Endothelial cell of umbilical vein (primary cell): ENCODE data around the gene PIGQ. TPM values are rescaled to one million over a fixed set of nuclear protein-coding genes. Genes with fewer than 3 reads are reported as not detected.

ENCODE experiments used
- BruUV-seq: library from RNA; stranded (reverse); fragments of 400-500 nt; replicated peaks from 2 replicates; lab custom pipeline; 2021; lab: Mats Ljungman, UMichigan
- CTCF ChIA-PET: fragments of 300-600, 350-600 bp; sonication (Branson Sonifier 250); formaldehyde crosslinking; loops from one replicate; lab custom pipeline; 2021; ENCODE audit warnings: antibody characterized with exemption, inconsistent platforms; lab: Charles Lee
- POLR2A ChIA-PET: fragments of 300-600, 350-600 bp; sonication (Branson Sonifier 250); formaldehyde crosslinking; loops from one replicate; lab custom pipeline; 2021; ENCODE audit warnings: antibody characterized with exemption, inconsistent platforms; lab: Charles Lee
- DNase-seq: peaks from one replicate; pipeline ENCODE4 v3.0.0-alpha.2; 2011; ENCODE audit warnings: low read depth, low spot score
- FAIRE-seq: peaks from 2 replicates; lab custom pipeline; 2011; peaks lifted over from hg19 to GRCh38; lab: Jason Lieb, UNC
- H2AFZ ChIP-seq: 2 replicates; pipeline ENCODE4 v1.6.0; 2012; ENCODE audit warnings: low read depth, low read length, control low read depth, inconsistent platforms
- H3K27ac ChIP-seq: 2 replicates; pipeline ENCODE4 v1.5.1; 2011; ENCODE audit warnings: low read depth, mild to moderate bottlenecking, control low read depth, low read length, moderate library complexity; ENCODE audit not compliant: insufficient read depth
- H3K27me3 ChIP-seq, 2 experiments: 2 replicates each; pipeline versions ENCODE4 v1.6.0 to v1.6.1; 2011; ENCODE audit warnings: low read length in 2 of 2, mixed read lengths in 1 of 2; ENCODE audit not compliant: control insufficient read depth in 2 of 2, insufficient read depth in 2 of 2
- H3K36me3 ChIP-seq, 2 experiments: 2 replicates in 1 of 2; 3 replicates in 1 of 2; pipeline ENCODE4 v1.5.1; 2011; ENCODE audit warnings: low read length in 2 of 2, mild to moderate bottlenecking in 1 of 2, moderate library complexity in 1 of 2; ENCODE audit not compliant: control insufficient read depth in 2 of 2, insufficient read depth in 2 of 2; ENCODE audit errors: extremely low read depth in 1 of 2
- H3K4me1 ChIP-seq: 3 replicates; pipeline ENCODE4 v1.5.1; 2011; ENCODE audit warnings: mild to moderate bottlenecking, low read length; ENCODE audit not compliant: control insufficient read depth, insufficient read depth; ENCODE audit errors: extremely low read depth
- H3K4me2 ChIP-seq: 2 replicates; pipeline ENCODE4 v1.6.1; 2011; ENCODE audit warnings: low read length, control low read depth, mixed read lengths; ENCODE audit not compliant: insufficient read depth
- H3K4me3 ChIP-seq, 3 experiments: fragments of 200-600 bp in 1 of 3; sonication (generic), shearing (Covaris generic) in 1 of 3; replicated peaks in 1 of 3; 2 replicates each; pipeline ENCODE4 v1.5.1; 2011 to 2016; ENCODE audit warnings: control low read depth in 3 of 3, low read length in 3 of 3, mild to moderate bottlenecking in 2 of 3, inconsistent platforms in 1 of 3, low read depth in 1 of 3, moderate library complexity in 1 of 3; ENCODE audit not compliant: insufficient read depth in 1 of 3
- H3K79me2 ChIP-seq: 2 replicates; pipeline ENCODE4 v1.6.0; 2012; ENCODE audit warnings: low read length, inconsistent platforms; ENCODE audit not compliant: control insufficient read depth, insufficient read depth
- H3K9ac ChIP-seq: replicated peaks from 2 replicates; pipeline ENCODE3; 2011; ENCODE audit warnings: low read length, control low read depth; ENCODE audit not compliant: insufficient read depth; ENCODE audit errors: extremely low read depth
- H3K9me1 ChIP-seq: replicated peaks from 3 replicates; pipeline ENCODE4 v1.6.0; 2011; ENCODE audit warnings: mild to moderate bottlenecking, low read length; ENCODE audit not compliant: control insufficient read depth, insufficient read depth; ENCODE audit errors: extremely low read depth
- H3K9me3 ChIP-seq: replicated peaks from 2 replicates; pipeline ENCODE4 v1.5.1; 2012; ENCODE audit warnings: low read length, inconsistent platforms; ENCODE audit not compliant: control insufficient read depth, insufficient read depth
- H4K20me1 ChIP-seq: replicated peaks from 2 replicates; pipeline ENCODE3; 2011; ENCODE audit warnings: mild to moderate bottlenecking, low read length; ENCODE audit not compliant: control insufficient read depth, insufficient read depth; ENCODE audit errors: extremely low read depth
- CTCF ChIP-seq, 2 donors: IDR thresholded peaks; 1 replicate in 1 of 2; 2 replicates in 1 of 2; pipeline ENCODE4 v1.5.1; 2011; ENCODE audit warnings: low read length in 2 of 2, mild to moderate bottlenecking in 2 of 2, moderate library complexity in 2 of 2, control low read depth in 1 of 2, inconsistent platforms in 1 of 2, low read depth in 1 of 2; ENCODE audit not compliant: insufficient read depth in 1 of 2; ENCODE audit errors: extremely low read depth in 1 of 2
- GATA2 ChIP-seq: IDR thresholded peaks from 2 replicates; pipeline ENCODE4 v1.7.0; 2011; ENCODE audit warnings: low read depth, mild to moderate bottlenecking, moderate library complexity, mixed read lengths, low read length; ENCODE audit not compliant: insufficient read length, insufficient read depth
- JUN ChIP-seq: IDR thresholded peaks from 2 replicates; pipeline ENCODE4 v1.6.1; 2011; ENCODE audit warnings: borderline replicate concordance, low read depth; ENCODE audit not compliant: insufficient read length, insufficient read depth
- MAX ChIP-seq: IDR thresholded peaks from 2 replicates; pipeline ENCODE4 v1.6.1; 2011; ENCODE audit not compliant: insufficient read depth, insufficient read length
- MYC ChIP-seq: IDR thresholded peaks from one replicate; pipeline ENCODE4 v1.6.1; 2011; ENCODE audit warnings: mild to moderate bottlenecking, low read depth, low read length
- dilution Hi-C: fragments of 300-500 bp; cut with MboI; formaldehyde crosslinking; loops from one replicate; pipeline ENCODE4 v1.15.0; 2019; ENCODE audit warnings: low sequenced_read_pairs; ENCODE audit not compliant: extremely low pct_ligation_motif_present
- intact Hi-C: fragments of 100-400 bp; cut with micrococcal nuclease; formaldehyde crosslinking; loops from one replicate; pipeline ENCODE4 v1.10.0; 2022
- polyA plus RNA-seq, 4 experiments: library from polyadenylated mRNA; depleted of rRNA in 3 of 4; stranded (reverse) in 3 of 4; unstranded in 1 of 4; fragments of >200 nt; gene quantifications; 2 replicates each; pipeline versions ENCODE4 v1.2.1 to v1.2.3, GENCODE V29; 2011 to 2012; ENCODE audit warnings: missing spikeins in 1 of 4
- total RNA-seq: library from RNA; stranded (reverse); gene quantifications from 2 replicates; pipeline ENCODE4 v1.2.3, GENCODE V29; 2021

The PIGQ gene
- total and polyA plus RNA-seq, 2 donors (not counting 3 experiments of a cell fraction or from before 2014, with no cell fraction given) = 66.9 to 67.7 TPM

DNA sequence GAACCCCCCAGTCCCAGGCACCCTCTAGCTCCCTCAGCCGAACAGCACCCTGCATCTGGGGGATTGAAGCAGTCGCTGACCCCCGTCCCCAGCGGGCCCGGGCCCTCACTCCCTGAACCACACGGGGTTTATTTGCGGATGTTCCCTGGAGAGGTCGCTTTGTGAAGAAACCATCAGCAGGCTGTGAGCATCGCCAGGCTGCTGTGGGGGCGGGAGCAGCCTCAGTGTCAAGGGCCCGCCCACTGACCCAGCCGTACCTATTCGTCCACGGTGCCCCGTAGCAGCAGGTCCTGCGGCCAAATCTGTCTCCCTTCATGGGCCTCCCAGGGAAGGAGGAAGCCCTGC, 13.7 kb downstream of the PIGQ start:
- intact Hi-C loops = no loop called here
- Histone ChIP-seq H2AFZ (no peak overlapping the region), H3K9me3 (no peaks in the 10 kb centered on the region)

More for the DNA sequence above, 13.7 kb downstream of the PIGQ start:
- Histone ChIP-seq H3K4me1 (peaks cover 8% of the 10 kb centered on the region), H3K36me3 (no peaks in the 10 kb centered on the region), H3K9ac (no peak overlapping the region), H3K9me1 (no peaks in the 10 kb centered on the region), H4K20me1 (no peaks in the 10 kb centered on the region), H3K27ac (no peak overlapping the region), H3K4me2 (no peak overlapping the region), H3K79me2 (peaks cover 4% of the 10 kb centered on the region), H3K4me3 (no peak overlapping the region), H3K27me3 (no peaks in the 10 kb centered on the region)
- DNase-seq (no peak), FAIRE-seq (no peak)
- BruUV-seq = no TSS peak
- TF ChIP-seq MAX (no peak), MYC (no peak), CTCF (IDR thresholded peaks at IDR 0.05; ENCODE audit: extremely low read depth in 1 of 2, insufficient read depth in 1 of 2, low read depth in 1 of 2, low read length in 2 of 2) (no peak), JUN (no peak), GATA2 (no peak)
- ChIA-PET CTCF (no interaction called here), POLR2A (no interaction called here)
- dilution Hi-C loops = no loop called here
